Body of pancreas (tissue), 4 donors: ENCODE results near the gene LDLRAP1. TPM values are rescaled to one million over a fixed set of nuclear protein-coding genes. Genes with fewer than 3 reads are reported as not detected.
"Not testable (repeated sequence)": the region's sequence is repeated elsewhere in the genome, so short reads cannot be mapped to it uniquely, and the experiment has no call there.

Source experiments
- ATAC-seq: fragments of 150-250 bp; one replicate; pipeline ENCODE4 v1.9.1; 2016
- DNase-seq, 4 donors: peaks; one replicate each; pipeline ENCODE4 v3.0.0-alpha.2; 2019
- H3K27ac ChIP-seq, 4 donors: fragments of 200-600 bp; sonication (generic); 1 replicate in 3 of 4; 2 replicates in 1 of 4; pipeline versions ENCODE4 v1.5.1 to v1.6.1; 2016 to 2019; ENCODE audit warnings: mild to moderate bottlenecking in 1 of 4, mixed read lengths in 1 of 4, moderate library complexity in 1 of 4
- H3K27me3 ChIP-seq, 2 donors: fragments of 200-600 bp; sonication (generic); one replicate each; pipeline ENCODE4 v1.6.0; 2016; ENCODE audit warnings: mild to moderate bottlenecking in 1 of 2
- H3K36me3 ChIP-seq, 2 donors: fragments of 200-600 bp; sonication (generic); replicated peaks in 1 of 2; 2 replicates each; pipeline ENCODE4 v1.5.1; 2016; ENCODE audit warnings: low read depth in 2 of 2; ENCODE audit not compliant: insufficient read depth in 1 of 2
- H3K4me1 ChIP-seq: fragments of 200-600 bp; sonication (generic); one replicate; pipeline ENCODE4 v1.6.0; 2016
- H3K4me3 ChIP-seq, 2 donors: fragments of 200-600 bp; sonication (generic); 1 replicate in 1 of 2; 2 replicates in 1 of 2; pipeline ENCODE4 v1.5.1; 2016 to 2019
- H3K9me3 ChIP-seq, 3 donors: fragments of 200-600 bp; sonication (generic); 1 replicate in 2 of 3; 2 replicates in 1 of 3; pipeline ENCODE4 v1.5.1; 2016
- POLR2A ChIP-seq, 3 donors: fragments of 450-650 bp; IDR thresholded peaks; one replicate each; pipeline ENCODE4 v1.6.1; 2016; ENCODE audit warnings: antibody characterized with exemption in 3 of 3, mild to moderate bottlenecking in 2 of 3
- WGBS, 2 donors: methylation state at CpG; one replicate each; pipeline ENCODE4 v1.1.5; 2017; 5-methylcytosine and 5-hydroxymethylcytosine counted together
- intact Hi-C: fragments of 100-400 bp; cut with DNase I; formaldehyde crosslinking; loops from one replicate; pipeline ENCODE4 v1.15.1; 2023
- total RNA-seq, 2 donors: library from RNA; depleted of rRNA; stranded (reverse); fragments of >200 nt; gene quantifications; one replicate each; pipeline ENCODE4 v1.1.0, GENCODE V29; 2016
- TF ChIP-seq, protein P1 (sequence below), 7 experiments: fragments of 450-650 bp in 4 of 7; fragments of 200-600 bp in 3 of 7; sonication (generic) in 3 of 7; IDR thresholded peaks; one replicate each; pipeline ENCODE4 v1.5.1; 2016 to 2019; ENCODE audit warnings: antibody characterized with exemption in 7 of 7

Gene LDLRAP1
- total RNA-seq, 2 donors from 2014 or later, result 20.8 to 23.7 TPM

DNA sequence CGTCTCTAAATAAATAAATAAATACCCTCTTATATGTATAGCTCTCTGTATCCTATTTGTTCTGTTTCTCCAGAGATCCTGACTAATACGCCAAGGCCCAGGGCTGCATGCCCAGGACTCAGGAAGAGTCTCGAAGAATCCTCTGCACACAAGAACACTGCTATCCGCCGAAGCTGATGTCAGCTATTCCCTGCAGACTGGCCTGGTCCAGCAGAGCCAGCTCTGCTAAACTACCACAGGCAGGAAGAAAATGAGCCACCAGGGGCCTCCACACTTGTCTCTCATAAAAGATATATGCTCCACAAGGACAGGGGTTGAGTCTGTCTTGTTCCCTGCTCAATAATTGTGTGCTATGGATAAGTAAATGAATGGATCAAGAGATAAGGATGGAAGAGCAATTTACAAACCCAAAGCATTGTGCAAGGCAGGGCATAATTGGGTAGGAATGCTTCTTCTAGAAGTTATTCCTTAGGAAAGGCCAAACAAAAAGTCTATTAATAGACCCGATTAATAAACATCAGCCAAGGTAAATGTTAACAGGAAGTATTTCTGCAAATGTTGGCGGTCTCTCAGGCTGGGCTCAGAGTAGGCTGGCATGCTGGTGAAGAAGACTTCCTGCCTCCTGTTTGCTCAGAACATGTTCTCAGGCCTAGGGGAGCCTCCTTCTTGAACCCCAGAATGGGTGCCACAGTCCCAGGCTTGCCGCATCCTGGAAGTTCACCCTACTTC is 46.9 kb downstream of the LDLRAP1 start:
- Histone ChIP-seq H3K4me3 (no peak overlapping the region), H3K36me3 (no peaks in the 10 kb centered on the region), H3K27me3 (no peaks in the 10 kb centered on the region), H3K9me3 (no peaks in the 10 kb centered on the region), H3K4me1 (peaks cover 12% of the 10 kb centered on the region), H3K27ac (peak overlapping the region in 2 of 4 donors; percentile 34 to 36)
- DNase-seq, result peak in 2 of 4 donors; percentile 43 to 51
- ATAC-seq, result peak; percentile 47
- intact Hi-C loops, result no loop called here
- 56 to 61% methylated on average over 8 of the region's 8 CpGs for WGBS, 2 donors
- TF ChIP-seq, protein P1, sequence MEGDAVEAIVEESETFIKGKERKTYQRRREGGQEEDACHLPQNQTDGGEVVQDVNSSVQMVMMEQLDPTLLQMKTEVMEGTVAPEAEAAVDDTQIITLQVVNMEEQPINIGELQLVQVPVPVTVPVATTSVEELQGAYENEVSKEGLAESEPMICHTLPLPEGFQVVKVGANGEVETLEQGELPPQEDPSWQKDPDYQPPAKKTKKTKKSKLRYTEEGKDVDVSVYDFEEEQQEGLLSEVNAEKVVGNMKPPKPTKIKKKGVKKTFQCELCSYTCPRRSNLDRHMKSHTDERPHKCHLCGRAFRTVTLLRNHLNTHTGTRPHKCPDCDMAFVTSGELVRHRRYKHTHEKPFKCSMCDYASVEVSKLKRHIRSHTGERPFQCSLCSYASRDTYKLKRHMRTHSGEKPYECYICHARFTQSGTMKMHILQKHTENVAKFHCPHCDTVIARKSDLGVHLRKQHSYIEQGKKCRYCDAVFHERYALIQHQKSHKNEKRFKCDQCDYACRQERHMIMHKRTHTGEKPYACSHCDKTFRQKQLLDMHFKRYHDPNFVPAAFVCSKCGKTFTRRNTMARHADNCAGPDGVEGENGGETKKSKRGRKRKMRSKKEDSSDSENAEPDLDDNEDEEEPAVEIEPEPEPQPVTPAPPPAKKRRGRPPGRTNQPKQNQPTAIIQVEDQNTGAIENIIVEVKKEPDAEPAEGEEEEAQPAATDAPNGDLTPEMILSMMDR (IDR thresholded peaks at IDR 0.05), result peak in 4 of 7 experiments; percentile 14 to 32 (median 26)
- TF ChIP-seq POLR2A (IDR thresholded peaks at IDR 0.05), result no peak

DNA sequence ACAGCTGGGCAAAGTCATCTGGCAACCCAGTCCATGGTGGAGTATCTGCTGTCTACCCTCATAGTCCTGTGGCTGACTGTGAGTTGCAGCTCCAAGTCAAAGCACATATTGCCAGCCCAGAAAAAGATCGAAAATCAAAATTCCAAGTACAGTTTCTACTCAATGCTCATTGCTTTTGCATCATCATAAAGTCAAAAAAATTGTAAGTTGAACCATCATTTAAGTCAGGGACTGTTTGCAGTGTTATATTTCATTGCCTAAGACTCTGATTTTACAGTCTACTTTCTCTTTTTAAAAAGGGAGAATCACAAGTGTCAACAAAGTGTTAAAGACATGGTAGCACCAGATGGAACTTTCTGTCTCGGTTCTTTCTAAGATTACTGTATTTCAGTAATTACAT is 50.5 kb downstream of the LDLRAP1 start:
- Histone ChIP-seq H3K4me1 (peaks cover 12% of the 10 kb centered on the region), H3K27ac (no peak overlapping the region), H3K4me3 (no peak overlapping the region), H3K36me3 (no peaks in the 10 kb centered on the region), H3K27me3 (no peaks in the 10 kb centered on the region), H3K9me3 (peaks cover 0 to 4% (median 0%) of the 10 kb centered on the region in 3 donors)
- no peak for DNase-seq
- no peak for ATAC-seq
- TF ChIP-seq, protein P1 (IDR thresholded peaks at IDR 0.05), result no peak
- no peak for TF ChIP-seq POLR2A (IDR thresholded peaks at IDR 0.05)
- WGBS, 2 donors, result 71 to 82% methylated on average over 2 of the region's 2 CpGs
- intact Hi-C loops, result no loop called here

DNA sequence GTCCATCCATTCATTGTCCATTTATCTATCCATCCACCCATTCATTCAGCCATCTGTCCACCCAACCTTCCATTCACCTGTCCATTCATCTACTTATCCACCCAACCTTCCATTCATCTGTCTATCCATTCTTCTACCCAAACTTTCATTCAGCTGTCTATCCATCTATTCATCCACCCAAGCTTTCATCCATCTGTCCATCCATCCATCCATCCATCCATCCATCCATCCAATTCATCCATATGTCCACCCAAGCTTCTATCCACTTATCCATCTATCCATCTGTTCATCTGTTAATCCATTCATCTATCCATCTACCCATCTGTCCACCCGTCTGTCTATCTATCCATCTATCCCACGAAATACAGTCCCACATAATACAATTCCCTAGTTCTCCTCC is 51.6 kb downstream of the LDLRAP1 start:
- peaks cover 10% of the 10 kb centered on the region for H3K4me1 ChIP-seq
- DNase-seq (no peak), ATAC-seq (no peak)
- no peaks in the 10 kb centered on the region for H3K36me3 ChIP-seq
- H3K9me3 ChIP-seq, result peaks cover 0 to 6% (median 0%) of the 10 kb centered on the region in 3 donors
- H3K27ac ChIP-seq, result no peak overlapping the region
- H3K27me3 ChIP-seq, result no peaks in the 10 kb centered on the region
- intact Hi-C loops, result no loop called here
- H3K4me3 ChIP-seq, result no peak overlapping the region
- 62 to 74% methylated on average over 2 of the region's 2 CpGs for WGBS, 2 donors
- TF ChIP-seq POLR2A (IDR thresholded peaks at IDR 0.05), result no peak
- TF ChIP-seq, protein P1 (IDR thresholded peaks at IDR 0.05), result no peak

DNA sequence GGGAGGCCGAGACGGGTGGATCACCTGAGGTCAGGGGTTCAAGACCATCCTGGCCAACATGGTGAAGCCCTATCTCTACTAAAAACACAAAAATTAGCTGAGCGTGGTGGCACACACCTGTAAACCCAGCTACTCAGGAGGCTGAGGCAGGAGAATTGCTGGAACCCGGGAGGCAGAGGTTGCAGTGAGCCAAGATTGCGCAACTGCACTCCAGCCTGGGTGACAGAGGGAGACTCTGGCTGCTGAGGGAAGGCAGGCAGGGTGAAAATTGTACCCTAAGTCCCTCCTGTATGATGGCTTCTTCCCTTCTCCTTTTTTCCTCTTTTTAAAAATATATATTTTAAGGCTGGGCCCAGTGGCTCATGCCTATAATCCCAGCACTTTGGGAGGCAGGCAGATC is 53.2 kb downstream of the LDLRAP1 start:
- H3K4me3 ChIP-seq, H3K27ac ChIP-seq, ATAC-seq, H3K4me1 ChIP-seq, intact Hi-C loops, DNase-seq, H3K27me3 ChIP-seq, H3K36me3 ChIP-seq, H3K9me3 ChIP-seq: not testable (repeated sequence)
- WGBS, 2 donors, result 83 to 96% methylated on average over 5 of the region's 5 CpGs

DNA sequence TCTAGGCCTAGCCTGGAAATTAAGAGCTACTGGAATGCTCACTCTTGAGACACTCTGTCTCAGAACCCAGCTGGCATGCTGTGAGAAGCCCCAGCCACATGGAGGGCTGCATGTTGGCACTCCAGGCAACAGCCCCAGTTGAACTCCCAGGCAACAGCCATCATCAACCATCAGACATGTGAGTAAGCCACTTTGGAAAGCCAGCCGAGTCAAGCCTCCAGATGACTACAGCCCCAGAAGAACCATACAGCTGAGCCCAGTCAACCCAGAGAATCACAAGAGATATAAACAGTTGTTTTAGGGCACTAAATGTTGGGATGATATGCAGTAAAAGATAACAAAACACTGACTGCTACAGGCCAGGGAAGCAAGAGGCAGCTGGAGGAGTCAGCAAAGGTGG is 55.5 kb downstream of the LDLRAP1 start:
- Histone ChIP-seq H3K27me3 (no peaks in the 10 kb centered on the region), H3K36me3 (no peaks in the 10 kb centered on the region), H3K9me3 (peaks cover 0 to 6% (median 0%) of the 10 kb centered on the region in 3 donors), H3K4me1 (peaks cover 11% of the 10 kb centered on the region), H3K27ac (no peak overlapping the region), H3K4me3 (no peak overlapping the region)
- ATAC-seq, result no peak
- TF ChIP-seq, protein P1 (IDR thresholded peaks at IDR 0.05), result no peak
- 100% methylated on average over 1 of the region's 1 CpG for WGBS, 2 donors
- intact Hi-C loops, result no loop called here
- DNase-seq, result no peak
